ENCODE measurements around the gene ADAR. TPM values are rescaled to one million over a fixed set of nuclear protein-coding genes. Genes with fewer than 3 reads are reported as not detected.

ADAR gene
- total and polyA plus RNA-seq, 2 experiments from 2014 or later = 61.3 to 71.3 TPM

DNA sequence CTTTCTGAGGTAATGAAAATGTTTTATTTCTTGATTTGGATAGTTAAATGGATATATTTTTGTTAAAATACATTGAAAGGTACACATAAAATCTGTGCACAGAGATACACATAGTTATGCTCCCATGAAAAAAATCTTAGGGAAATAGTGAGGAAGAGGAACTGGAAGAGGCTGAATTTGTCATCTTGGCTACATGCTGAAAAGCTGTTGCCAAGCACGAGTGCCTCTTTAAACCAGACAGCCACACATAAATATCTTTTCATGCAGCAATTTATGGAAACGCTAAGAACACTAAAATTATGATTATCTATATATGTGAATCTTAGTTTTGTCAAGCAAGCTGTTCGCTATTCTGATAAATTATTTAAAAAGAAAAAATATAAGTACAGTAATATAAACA is 12.8 kb upstream of the ADAR start:
- no peak for TF ChIP-seq EZH2 (IDR thresholded peaks at IDR 0.05; ENCODE audit: insufficient read depth, poor library complexity, severe bottlenecking)
- TF ChIP-seq EZH2phosphoT487 (IDR thresholded peaks at IDR 0.05; ENCODE audit: insufficient read depth, low read depth) = no peak
- H3K9ac ChIP-seq = no peak overlapping the region
- H3K27ac ChIP-seq = no peak overlapping the region
- H2AFZ ChIP-seq = no peak overlapping the region
- H3K9me2 ChIP-seq (ENCODE audit: insufficient read depth) = no peaks in the 10 kb centered on the region
- H3K4me1 ChIP-seq (ENCODE audit: insufficient read depth) = peaks cover 19% of the 10 kb centered on the region
- H3K9me3 ChIP-seq (ENCODE audit: low read depth) = no peaks in the 10 kb centered on the region
- no peaks in the 10 kb centered on the region; the same call in 1 of the 2 replicates for H3K36me3 ChIP-seq (ENCODE audit: low read depth)
- H4K20me1 ChIP-seq (ENCODE audit: insufficient read depth) = peaks cover 3% of the 10 kb centered on the region; the same call in 1 of the 2 replicates
- peak; percentile 19 for DNase-seq
- peaks cover 100% of the 10 kb centered on the region for H3K79me2 ChIP-seq (ENCODE audit: insufficient read depth)
- H3K4me3 ChIP-seq = no peak overlapping the region
- peaks cover 25% of the 10 kb centered on the region for H3F3A ChIP-seq (ENCODE audit: insufficient read depth)
- no peak overlapping the region for H3K4me2 ChIP-seq (ENCODE audit: unreplicated experiment)
- 39 to 41% methylated on average over 3 of the region's 3 CpGs for WGBS, 2 experiments (ENCODE audit: low coverage in 1 of 2, low lambda C conversion rate in 2 of 2, missing lambda C conversion rate in 2 of 2)
- in situ Hi-C loops (cut with MboI) = no loop called here
- no peaks in the 10 kb centered on the region for H3K27me3 ChIP-seq (replicated peaks; ENCODE audit: insufficient read depth)

DNA sequence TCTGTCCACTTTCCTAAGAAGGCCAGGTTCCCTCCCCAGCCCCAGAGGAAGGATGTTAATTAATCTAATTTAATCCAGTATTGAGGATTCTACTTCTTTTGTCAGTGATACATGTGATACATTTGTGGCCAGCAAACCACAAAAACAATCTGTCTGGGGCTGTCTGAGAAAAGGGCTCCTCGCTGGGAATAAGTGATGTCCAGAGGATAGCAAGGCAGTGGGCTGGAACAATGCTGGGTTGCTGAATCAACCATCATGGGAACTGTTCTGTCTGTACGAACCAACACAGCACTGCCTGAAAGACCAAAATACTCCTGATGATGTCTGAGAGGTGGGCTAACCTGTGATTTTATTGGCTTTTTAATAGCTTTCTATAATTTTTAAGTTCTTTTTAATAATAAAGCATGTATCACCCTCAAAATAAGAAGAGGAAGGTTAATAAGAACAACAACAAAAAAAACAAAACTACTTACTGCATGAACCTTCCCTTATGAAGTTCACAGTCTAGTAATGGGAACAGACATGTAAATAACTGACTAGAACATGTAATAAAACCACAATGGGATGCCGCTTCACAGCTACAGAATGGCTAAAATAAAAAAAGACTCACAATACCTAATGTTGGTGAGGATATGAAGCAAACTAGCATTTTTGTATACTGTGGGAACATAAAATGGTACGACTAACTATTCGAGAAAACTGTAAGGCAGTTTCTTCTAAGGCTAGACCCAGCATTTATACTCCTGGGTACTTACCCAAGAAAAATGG is 11.4 kb upstream of the ADAR start:
- H4K20me1 ChIP-seq (ENCODE audit: insufficient read depth) = peaks cover 3% of the 10 kb centered on the region; the same call in 1 of the 2 replicates
- 84 to 89% methylated on average over 5 of the region's 5 CpGs for WGBS, 2 experiments (ENCODE audit: low coverage in 1 of 2, low lambda C conversion rate in 2 of 2, missing lambda C conversion rate in 2 of 2)
- in situ Hi-C loops (cut with MboI) = no loop called here
- no peaks in the 10 kb centered on the region for H3K27me3 ChIP-seq (replicated peaks; ENCODE audit: insufficient read depth)
- no peak overlapping the region for H3K4me3 ChIP-seq
- peaks cover 5% of the 10 kb centered on the region for H3K4me1 ChIP-seq (ENCODE audit: insufficient read depth)
- H3K4me2 ChIP-seq (ENCODE audit: unreplicated experiment) = no peak overlapping the region
- H3K9me3 ChIP-seq (ENCODE audit: low read depth) = no peaks in the 10 kb centered on the region
- no peak overlapping the region for H3K27ac ChIP-seq
- no peak for TF ChIP-seq EZH2phosphoT487 (IDR thresholded peaks at IDR 0.05; ENCODE audit: insufficient read depth, low read depth)
- TF ChIP-seq EZH2 (IDR thresholded peaks at IDR 0.05; ENCODE audit: insufficient read depth, poor library complexity, severe bottlenecking) = no peak
- no peak for DNase-seq
- no peaks in the 10 kb centered on the region; the same call in 1 of the 2 replicates for H3K36me3 ChIP-seq (ENCODE audit: low read depth)
- no peak overlapping the region for H2AFZ ChIP-seq
- peaks cover 100% of the 10 kb centered on the region for H3K79me2 ChIP-seq (ENCODE audit: insufficient read depth)
- H3F3A ChIP-seq (ENCODE audit: insufficient read depth) = peaks cover 11% of the 10 kb centered on the region
- H3K9ac ChIP-seq = no peak overlapping the region
- no peaks in the 10 kb centered on the region for H3K9me2 ChIP-seq (ENCODE audit: insufficient read depth)

DNA sequence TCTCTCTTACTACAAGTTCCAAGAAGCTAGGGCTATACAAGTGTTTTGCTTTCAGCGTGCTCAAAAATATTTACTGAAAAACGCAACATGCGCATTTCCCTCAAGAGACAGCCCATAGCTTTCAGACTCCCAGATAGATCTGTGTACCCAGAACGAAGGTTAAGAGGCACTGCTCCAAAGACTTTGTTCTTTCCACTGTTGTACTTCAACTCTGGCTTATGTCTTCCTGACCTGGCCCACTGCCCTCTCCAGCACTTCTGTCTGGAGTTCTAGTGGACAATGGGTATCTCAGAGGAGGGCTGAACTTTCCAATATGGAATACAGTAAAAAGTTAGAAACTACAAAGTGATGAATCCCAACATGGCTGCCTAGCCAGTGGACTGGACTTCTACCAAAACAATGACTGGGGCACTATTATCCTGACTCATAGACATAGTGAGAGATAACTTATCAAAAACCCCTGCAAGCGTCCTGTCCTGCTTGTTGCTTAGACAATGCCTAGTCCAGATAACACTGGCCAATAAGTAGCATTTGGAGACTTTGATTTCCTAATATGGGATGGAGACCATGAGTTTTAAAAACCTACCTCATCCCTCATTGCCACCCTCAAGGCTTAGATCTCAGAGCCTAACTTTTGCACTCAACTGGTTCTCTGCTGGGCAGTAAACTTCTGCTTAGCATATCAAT is 8.8 kb upstream of the ADAR start:
- H3K4me2 ChIP-seq (ENCODE audit: unreplicated experiment) = no peak overlapping the region

DNA sequence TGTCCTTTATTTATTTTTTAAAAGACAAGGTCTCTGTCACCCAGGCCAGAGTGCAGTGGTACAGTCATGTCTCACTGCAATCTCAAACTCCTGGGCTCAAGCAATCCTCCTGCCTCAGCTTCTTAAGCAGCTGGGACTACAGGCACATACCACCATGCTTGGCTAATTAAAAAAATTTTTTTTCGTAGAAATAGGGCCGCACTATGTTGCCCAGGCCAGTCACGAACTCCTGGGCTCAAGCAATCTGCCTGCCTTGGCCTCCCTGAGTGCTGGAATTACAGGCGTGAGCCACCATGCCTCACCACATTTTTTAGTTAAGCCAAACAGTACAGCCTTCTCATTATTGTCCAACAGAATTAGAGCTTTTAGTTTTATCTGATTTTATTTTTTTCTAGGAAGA is 7.4 kb upstream of the ADAR start:
- H3K9me2 ChIP-seq (ENCODE audit: insufficient read depth) = no peaks in the 10 kb centered on the region
- H3K27me3 ChIP-seq (replicated peaks; ENCODE audit: insufficient read depth) = no peaks in the 10 kb centered on the region
- in situ Hi-C loops (cut with MboI) = no loop called here
- no peaks in the 10 kb centered on the region for H3K4me1 ChIP-seq (ENCODE audit: insufficient read depth)
- no peak overlapping the region for H2AFZ ChIP-seq
- H3K4me3 ChIP-seq = no peak overlapping the region
- H3K27ac ChIP-seq = no peak overlapping the region
- H3K36me3 ChIP-seq (ENCODE audit: low read depth) = no peaks in the 10 kb centered on the region; the same call in 1 of the 2 replicates
- WGBS, 2 experiments (ENCODE audit: low coverage in 1 of 2, low lambda C conversion rate in 2 of 2, missing lambda C conversion rate in 2 of 2) = 95 to 97% methylated on average over 4 of the region's 4 CpGs
- H3F3A ChIP-seq (ENCODE audit: insufficient read depth) = 0 out of 2 replicates have a peak, but pooled peaks cover 6% of the 10 kb centered on the region
- DNase-seq = no peak
- no peak overlapping the region for H3K4me2 ChIP-seq (ENCODE audit: unreplicated experiment)
- H3K9me3 ChIP-seq (ENCODE audit: low read depth) = no peaks in the 10 kb centered on the region
- TF ChIP-seq EZH2phosphoT487 (IDR thresholded peaks at IDR 0.05; ENCODE audit: insufficient read depth, low read depth) = no peak
- TF ChIP-seq EZH2 (IDR thresholded peaks at IDR 0.05; ENCODE audit: insufficient read depth, poor library complexity, severe bottlenecking) = no peak
- H3K79me2 ChIP-seq (ENCODE audit: insufficient read depth) = peaks cover 100% of the 10 kb centered on the region
- H3K9ac ChIP-seq = no peak overlapping the region
- peaks cover 3% of the 10 kb centered on the region; the same call in 1 of the 2 replicates for H4K20me1 ChIP-seq (ENCODE audit: insufficient read depth)

More for the DNA sequence above, 8.8 kb upstream of the ADAR start:
- Histone ChIP-seq H3K36me3 (ENCODE audit: low read depth) (no peaks in the 10 kb centered on the region; the same call in 1 of the 2 replicates), H2AFZ (no peak overlapping the region), H3K4me1 (ENCODE audit: insufficient read depth) (no peaks in the 10 kb centered on the region), H4K20me1 (ENCODE audit: insufficient read depth) (peaks cover 3% of the 10 kb centered on the region; the same call in 1 of the 2 replicates), H3K27me3 (replicated peaks; ENCODE audit: insufficient read depth) (no peaks in the 10 kb centered on the region), H3K9ac (no peak overlapping the region), H3K79me2 (ENCODE audit: insufficient read depth) (peaks cover 100% of the 10 kb centered on the region), H3K4me3 (no peak overlapping the region), H3F3A (ENCODE audit: insufficient read depth) (no peaks in the 10 kb centered on the region), H3K9me3 (ENCODE audit: low read depth) (no peaks in the 10 kb centered on the region), H3K9me2 (ENCODE audit: insufficient read depth) (no peaks in the 10 kb centered on the region), H3K27ac (no peak overlapping the region)
- WGBS, 2 experiments (ENCODE audit: low coverage in 1 of 2, low lambda C conversion rate in 2 of 2, missing lambda C conversion rate in 2 of 2) = 82% methylated on average over 5 of the region's 5 CpGs
- peak; percentile 10 for DNase-seq
- TF ChIP-seq EZH2phosphoT487 (IDR thresholded peaks at IDR 0.05; ENCODE audit: insufficient read depth, low read depth) (no peak), EZH2 (IDR thresholded peaks at IDR 0.05; ENCODE audit: insufficient read depth, poor library complexity, severe bottlenecking) (no peak)
- in situ Hi-C loops (cut with MboI) = no loop called here
